Esophagus muscularis mucosa (tissue), 4 donors: ENCODE data around the gene CD52.

Experiments
- EP300 ChIP-seq: sonication (generic); formaldehyde crosslinking; IDR thresholded peaks from one replicate; pipeline ENCODE4 v1.6.1; 2017; ENCODE audit warnings: antibody characterized with exemption
- POLR2A ChIP-seq: fragments of 450-650 bp; IDR thresholded peaks from one replicate; pipeline ENCODE4 v1.6.1; 2017; ENCODE audit warnings: antibody characterized with exemption, moderate library complexity, mild to moderate bottlenecking, low read depth
- POLR2AphosphoS5 ChIP-seq, 2 donors: sonication (generic); formaldehyde crosslinking; IDR thresholded peaks; one replicate each; pipeline ENCODE4 v1.6.1; 2017; ENCODE audit warnings: antibody characterized with exemption in 2 of 2
- TF ChIP-seq, protein P1 (sequence below), 3 experiments: fragments of 200-600 bp in 2 of 3; fragments of 450-650 bp in 1 of 3; sonication (generic) in 2 of 3; IDR thresholded peaks; one replicate each; pipeline ENCODE4 v1.5.1; 2017 to 2019; ENCODE audit warnings: antibody characterized with exemption in 3 of 3, mild to moderate bottlenecking in 2 of 3, moderate library complexity in 1 of 3

DNA sequence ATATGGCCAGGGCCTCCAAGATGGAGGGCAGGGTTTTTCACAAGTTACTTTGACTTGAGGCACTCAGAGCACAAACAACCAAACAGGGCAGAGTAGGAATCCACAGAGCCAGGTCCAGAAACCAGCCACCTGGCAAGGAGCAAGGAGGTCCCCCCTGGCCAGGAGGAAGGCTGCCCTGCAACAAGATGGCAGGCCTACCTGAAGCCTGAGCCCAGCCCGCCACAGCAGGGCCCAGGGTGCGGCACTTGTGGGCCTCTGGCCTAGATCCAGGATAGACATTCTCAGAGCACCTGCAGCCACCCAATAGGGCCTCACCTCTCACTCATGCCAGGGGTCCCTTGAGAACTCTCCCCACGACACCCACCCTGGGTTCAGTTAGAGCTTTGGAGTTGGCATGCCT lies 26.3 kb upstream of the CD52 start:
- TF ChIP-seq, protein P1, sequence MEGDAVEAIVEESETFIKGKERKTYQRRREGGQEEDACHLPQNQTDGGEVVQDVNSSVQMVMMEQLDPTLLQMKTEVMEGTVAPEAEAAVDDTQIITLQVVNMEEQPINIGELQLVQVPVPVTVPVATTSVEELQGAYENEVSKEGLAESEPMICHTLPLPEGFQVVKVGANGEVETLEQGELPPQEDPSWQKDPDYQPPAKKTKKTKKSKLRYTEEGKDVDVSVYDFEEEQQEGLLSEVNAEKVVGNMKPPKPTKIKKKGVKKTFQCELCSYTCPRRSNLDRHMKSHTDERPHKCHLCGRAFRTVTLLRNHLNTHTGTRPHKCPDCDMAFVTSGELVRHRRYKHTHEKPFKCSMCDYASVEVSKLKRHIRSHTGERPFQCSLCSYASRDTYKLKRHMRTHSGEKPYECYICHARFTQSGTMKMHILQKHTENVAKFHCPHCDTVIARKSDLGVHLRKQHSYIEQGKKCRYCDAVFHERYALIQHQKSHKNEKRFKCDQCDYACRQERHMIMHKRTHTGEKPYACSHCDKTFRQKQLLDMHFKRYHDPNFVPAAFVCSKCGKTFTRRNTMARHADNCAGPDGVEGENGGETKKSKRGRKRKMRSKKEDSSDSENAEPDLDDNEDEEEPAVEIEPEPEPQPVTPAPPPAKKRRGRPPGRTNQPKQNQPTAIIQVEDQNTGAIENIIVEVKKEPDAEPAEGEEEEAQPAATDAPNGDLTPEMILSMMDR (IDR thresholded peaks at IDR 0.05): no peak
- TF ChIP-seq EP300 (no peak), POLR2A (no peak), POLR2AphosphoS5 (IDR thresholded peaks at IDR 0.05) (no peak)
